ENCODE data around the gene ZNF213. TPM values are rescaled to one million over a fixed set of nuclear protein-coding genes. Genes with fewer than 3 reads are reported as not detected.

The ZNF213 gene
- total and polyA plus RNA-seq, 12 donors = 2.6 to 19.5 (median 12.2) TPM

DNA sequence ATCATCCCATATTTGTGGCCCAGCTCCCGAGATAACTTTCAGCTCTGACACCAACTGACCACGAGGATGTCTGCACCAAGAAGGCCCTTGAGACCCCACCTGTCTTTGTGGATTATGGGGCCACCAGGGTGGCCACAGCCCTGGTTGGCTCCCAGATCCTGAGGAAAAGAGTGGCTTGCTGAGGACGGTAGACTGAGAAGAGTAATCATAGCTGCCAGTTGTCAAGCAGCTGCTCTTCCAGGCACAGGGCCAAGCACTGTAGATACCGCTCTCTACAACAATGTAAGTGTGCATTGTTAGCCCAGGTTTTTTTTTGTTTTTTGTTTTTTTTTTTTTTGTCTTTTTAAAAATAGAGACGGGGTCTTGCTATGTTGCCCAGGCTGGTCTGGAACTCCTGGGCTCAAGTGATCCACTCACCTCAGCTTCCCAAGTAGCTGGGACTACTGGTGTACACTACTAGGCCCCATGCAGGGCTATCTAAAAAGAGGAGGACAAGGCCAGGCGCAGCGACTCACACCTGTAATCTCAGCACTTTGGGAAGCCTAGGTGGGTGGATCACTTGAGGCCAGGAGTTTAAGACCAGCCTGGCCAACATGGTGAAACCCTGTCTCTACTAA is 12.9 kb upstream of the ZNF213 start:
- Histone ChIP-seq H3K4me1 (replicated peaks in 1 of 2) (peaks cover 4 to 16% of the 10 kb centered on the region in 2 donors), H3K9me3 (replicated peaks in 1 of 3) (no peaks in the 10 kb centered on the region), H3K27me3 (no peaks in the 10 kb centered on the region), H3K27ac (no peak overlapping the region), H3K4me3 (no peak overlapping the region), H3K36me3 (replicated peaks in 1 of 2) (peaks cover 0 to 30% of the 10 kb centered on the region in 2 donors)
- intact Hi-C loops (cut with DNase I) = loop anchor here in 1 of 2 donors (10.0 kb wide), 1 partner anchor 67 kb away; no protein-coding TSS in a partner anchor
- 58 to 74% (median 64%) methylated on average over 7 of the region's 7 CpGs for WGBS, 4 donors
- TF ChIP-seq, protein P1, sequence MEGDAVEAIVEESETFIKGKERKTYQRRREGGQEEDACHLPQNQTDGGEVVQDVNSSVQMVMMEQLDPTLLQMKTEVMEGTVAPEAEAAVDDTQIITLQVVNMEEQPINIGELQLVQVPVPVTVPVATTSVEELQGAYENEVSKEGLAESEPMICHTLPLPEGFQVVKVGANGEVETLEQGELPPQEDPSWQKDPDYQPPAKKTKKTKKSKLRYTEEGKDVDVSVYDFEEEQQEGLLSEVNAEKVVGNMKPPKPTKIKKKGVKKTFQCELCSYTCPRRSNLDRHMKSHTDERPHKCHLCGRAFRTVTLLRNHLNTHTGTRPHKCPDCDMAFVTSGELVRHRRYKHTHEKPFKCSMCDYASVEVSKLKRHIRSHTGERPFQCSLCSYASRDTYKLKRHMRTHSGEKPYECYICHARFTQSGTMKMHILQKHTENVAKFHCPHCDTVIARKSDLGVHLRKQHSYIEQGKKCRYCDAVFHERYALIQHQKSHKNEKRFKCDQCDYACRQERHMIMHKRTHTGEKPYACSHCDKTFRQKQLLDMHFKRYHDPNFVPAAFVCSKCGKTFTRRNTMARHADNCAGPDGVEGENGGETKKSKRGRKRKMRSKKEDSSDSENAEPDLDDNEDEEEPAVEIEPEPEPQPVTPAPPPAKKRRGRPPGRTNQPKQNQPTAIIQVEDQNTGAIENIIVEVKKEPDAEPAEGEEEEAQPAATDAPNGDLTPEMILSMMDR (IDR thresholded peaks at IDR 0.05) = no peak
- TF ChIP-seq POLR2A (IDR thresholded peaks at IDR 0.05) = no peak
- no peak for DNase-seq

DNA sequence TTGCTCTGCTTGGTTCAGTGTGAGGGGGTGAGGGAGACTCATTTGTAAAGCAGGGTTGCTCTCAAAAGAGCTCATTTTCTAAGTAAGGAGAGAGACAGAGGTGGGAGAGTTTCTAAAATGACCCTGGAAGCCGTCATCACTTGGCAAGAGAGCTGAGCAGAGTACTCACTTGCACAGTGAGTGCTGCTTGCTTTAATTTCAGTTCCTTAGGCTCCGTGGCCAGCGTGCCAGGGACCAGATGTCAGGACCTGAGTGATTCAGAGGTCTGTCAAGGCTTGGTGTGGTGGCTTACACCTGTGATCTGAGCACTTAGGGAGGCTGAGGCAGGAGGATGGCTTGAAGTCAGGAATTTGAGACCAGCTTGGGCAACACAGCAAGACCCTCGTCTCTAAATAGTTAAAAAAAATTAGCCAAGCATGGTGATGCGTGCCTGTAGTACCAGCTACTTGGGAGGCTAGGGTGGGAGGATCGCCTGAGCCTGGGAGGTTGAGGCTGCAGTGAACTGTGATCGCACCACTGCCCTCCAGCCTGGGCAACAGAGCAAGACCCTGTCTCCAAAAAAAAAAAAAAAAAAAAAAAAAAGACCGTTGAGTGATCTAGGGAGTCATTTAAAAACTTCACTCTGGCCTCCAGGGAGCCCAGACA is 11.8 kb upstream of the ZNF213 start:
- Histone ChIP-seq H3K27me3 (no peaks in the 10 kb centered on the region), H3K4me3 (no peak overlapping the region), H3K9me3 (replicated peaks in 1 of 3) (no peaks in the 10 kb centered on the region), H3K36me3 (replicated peaks in 1 of 2) (peaks cover 0 to 23% of the 10 kb centered on the region in 2 donors), H3K4me1 (replicated peaks in 1 of 2) (peaks cover 4 to 16% of the 10 kb centered on the region in 2 donors), H3K27ac (no peak overlapping the region)
- no peak for TF ChIP-seq POLR2A (IDR thresholded peaks at IDR 0.05)
- TF ChIP-seq, protein P1 (IDR thresholded peaks at IDR 0.05) = no peak
- peak in 2 of 7 donors; percentile 30 to 48 for DNase-seq
- 40 to 51% (median 46%) methylated on average over 6 to 8 of the region's 8 CpGs for WGBS, 4 donors
- intact Hi-C loops (cut with DNase I) = loop anchor here in 1 of 2 donors (10.0 kb wide), 1 partner anchor 68 kb away; no protein-coding TSS in a partner anchor

DNA sequence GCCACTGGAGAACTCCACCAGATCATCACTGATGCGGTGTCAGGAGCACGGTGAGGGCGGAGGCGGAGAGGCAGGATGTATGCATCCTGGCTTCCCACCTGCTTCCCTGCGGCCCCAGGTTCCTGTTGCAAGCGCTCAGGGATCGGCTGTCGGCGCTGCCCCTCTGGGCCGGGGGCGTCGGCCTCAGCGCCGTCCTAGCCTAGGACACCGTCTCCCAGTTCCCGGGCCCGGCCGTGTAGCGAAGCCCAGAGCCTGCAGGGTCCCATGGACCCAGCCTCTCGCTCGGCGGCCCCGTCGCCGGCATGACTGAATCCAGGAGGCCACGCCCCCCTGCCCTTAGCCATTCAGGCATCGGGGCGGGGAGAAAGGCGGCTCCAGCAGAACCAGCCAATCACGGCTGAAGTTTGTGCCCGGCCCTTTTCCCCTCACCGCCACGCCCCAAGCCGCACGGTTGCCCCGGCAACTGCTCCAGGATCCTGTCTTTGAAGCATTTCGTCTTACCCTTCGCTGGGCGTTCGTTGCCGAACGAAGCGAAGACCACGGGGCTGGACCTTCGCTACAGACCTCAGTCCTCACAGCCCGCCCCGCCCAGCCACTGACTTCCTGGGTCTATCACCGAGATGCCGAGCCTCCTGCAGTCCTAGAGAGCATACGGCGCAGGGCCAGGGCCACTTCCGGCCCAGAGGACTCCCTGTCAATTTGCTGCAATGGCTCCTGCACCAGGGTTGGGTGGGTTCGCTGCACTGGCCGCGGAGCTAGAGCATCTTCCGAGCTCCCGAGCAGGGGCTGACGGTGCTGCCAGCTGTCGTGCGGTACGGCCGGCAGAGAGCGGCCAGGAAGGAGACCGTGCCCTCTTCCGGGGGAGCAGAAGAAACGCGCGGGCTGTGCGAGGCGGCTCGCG is 10.6 kb upstream of the ZNF213 start:
- intact Hi-C loops (cut with DNase I) = loop anchor here in 1 of 2 donors (10.0 kb wide), 1 partner anchor 69 kb away; no protein-coding TSS in a partner anchor
- Histone ChIP-seq H3K27ac (peak overlapping the region in 4 of 5 donors; percentile 25 to 78 (median 64)), H3K9me3 (replicated peaks in 1 of 3) (no peaks in the 10 kb centered on the region), H3K36me3 (replicated peaks in 1 of 2) (peaks cover 0 to 11% of the 10 kb centered on the region in 2 donors), H3K4me3 (peak overlapping the region; percentile 47 to 71 (median 66)), H3K27me3 (no peaks in the 10 kb centered on the region), H3K4me1 (replicated peaks in 1 of 2) (peaks cover 11 to 25% of the 10 kb centered on the region in 2 donors)
- TF ChIP-seq POLR2A (IDR thresholded peaks at IDR 0.05) = peak; percentile 19 to 48
- TF ChIP-seq, protein P1 (IDR thresholded peaks at IDR 0.05) = peak in 2 of 6 experiments; percentile 23 to 39
- peak; percentile 95 to 98 (median 97) for DNase-seq
- WGBS, 4 donors = 0% methylated on average over 2 to 72 of the region's 72 CpGs

Data from adrenal gland (tissue), 12 donors.